Sigmoid colon (tissue), 4 donors: Measurements from ENCODE around the gene FAAP24.
"Not testable (repeated sequence)": the region's sequence is repeated elsewhere in the genome, so short reads cannot be mapped to it uniquely, and the experiment has no call there.

ENCODE experiments used
- CTCF ChIP-seq, 4 experiments: fragments of 450-650 bp in 3 of 4; fragments of 200-600 bp in 1 of 4; IDR thresholded peaks; one replicate each; pipeline ENCODE4 v1.5.1; 2016 to 2019; ENCODE audit warnings: antibody characterized with exemption in 4 of 4, mild to moderate bottlenecking in 3 of 4, moderate library complexity in 2 of 4
- POLR2A ChIP-seq, 2 donors: fragments of 450-650 bp; IDR thresholded peaks; one replicate each; pipeline ENCODE4 v1.6.1; 2016; ENCODE audit warnings: antibody characterized with exemption in 2 of 2, mild to moderate bottlenecking in 2 of 2, moderate library complexity in 2 of 2
- POLR2AphosphoS5 ChIP-seq, 4 donors: sonication (generic); formaldehyde crosslinking; IDR thresholded peaks; one replicate each; pipeline ENCODE4 v1.6.1; 2017; ENCODE audit warnings: antibody characterized with exemption in 4 of 4

- not testable (repeated sequence) for TF ChIP-seq POLR2A, POLR2AphosphoS5, CTCF (IDR thresholded peaks at IDR 0.05)
Observed at GRCh38 chr19:32988254-32988653, 16.2 kb downstream of the FAAP24 start.
